Measurements from ENCODE around the gene KATNIP.

The KATNIP gene

DNA sequence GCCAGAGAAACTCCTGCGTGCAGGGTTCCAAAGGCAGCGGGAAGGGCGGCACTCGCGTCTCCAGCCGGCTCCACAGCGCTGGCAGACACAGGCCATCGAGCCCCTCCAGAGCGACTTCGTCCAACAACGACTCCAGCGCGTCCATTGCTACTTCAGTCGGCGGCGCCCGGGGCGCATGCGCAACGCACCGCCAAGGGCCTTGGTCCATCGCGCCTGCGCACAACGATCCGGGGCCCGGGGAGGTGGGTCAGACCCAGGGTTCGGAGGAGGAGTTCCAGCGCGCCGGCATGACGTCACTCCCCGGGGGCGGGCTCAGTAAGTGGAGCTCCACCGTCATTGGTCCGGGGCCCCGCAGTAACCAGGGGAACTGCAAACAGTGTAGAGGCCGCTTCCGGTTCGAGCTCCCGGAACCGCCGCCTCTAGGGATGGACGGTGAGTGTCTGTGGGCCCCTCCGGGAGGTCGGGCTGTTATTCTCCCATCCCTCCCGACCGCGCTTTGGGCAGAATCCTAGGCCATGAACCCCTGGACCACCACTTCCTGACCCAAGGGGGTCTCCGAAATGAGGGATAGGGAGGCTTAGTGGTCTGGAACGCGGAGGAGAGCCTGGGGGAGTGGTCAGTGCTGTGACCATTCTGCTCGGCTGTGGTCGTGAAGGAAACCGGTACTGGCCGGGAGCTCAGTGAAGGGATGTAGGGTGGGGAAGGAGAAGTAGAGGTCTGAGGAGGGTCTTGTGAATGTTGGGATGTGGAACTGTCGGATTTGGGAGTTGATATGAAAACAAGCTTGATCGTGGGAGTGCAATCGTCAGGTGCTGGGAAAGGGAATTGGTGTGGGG, at the start of gene KATNIP, which contains the start of gene GTF3C1:
Gene KATNIP, plus strand, starts transcription at position 399 of the 836 bp plus-strand sequence. Its CDS starts 27 bp downstream, at position 426.
Gene GTF3C1, minus strand, starts transcription at position 168 of the 836 bp plus-strand sequence. Its CDS starts 23 bp downstream, at position 145.
- DNase-seq, result peak; percentile 97

DNA sequence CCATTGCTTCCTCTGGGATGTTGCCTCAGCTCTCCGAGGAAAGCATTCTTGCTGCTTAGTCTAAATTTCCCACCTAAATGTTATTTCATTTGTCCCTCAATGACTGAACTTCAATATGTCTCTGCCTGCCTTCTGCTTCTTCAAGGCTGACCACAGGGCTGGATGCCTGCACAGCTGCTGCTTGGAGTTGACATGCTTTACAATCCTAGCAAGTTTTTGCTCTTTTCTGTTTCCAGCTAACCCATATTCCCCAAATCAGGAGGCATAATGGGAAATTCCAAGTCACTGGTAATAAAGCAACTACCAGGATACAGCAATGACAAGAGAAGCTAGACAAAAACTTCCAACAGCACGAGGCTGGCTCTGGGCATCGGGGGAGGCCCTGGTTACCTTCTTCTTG, 49.1 kb upstream of the KATNIP start:
- no peak for DNase-seq

DNA sequence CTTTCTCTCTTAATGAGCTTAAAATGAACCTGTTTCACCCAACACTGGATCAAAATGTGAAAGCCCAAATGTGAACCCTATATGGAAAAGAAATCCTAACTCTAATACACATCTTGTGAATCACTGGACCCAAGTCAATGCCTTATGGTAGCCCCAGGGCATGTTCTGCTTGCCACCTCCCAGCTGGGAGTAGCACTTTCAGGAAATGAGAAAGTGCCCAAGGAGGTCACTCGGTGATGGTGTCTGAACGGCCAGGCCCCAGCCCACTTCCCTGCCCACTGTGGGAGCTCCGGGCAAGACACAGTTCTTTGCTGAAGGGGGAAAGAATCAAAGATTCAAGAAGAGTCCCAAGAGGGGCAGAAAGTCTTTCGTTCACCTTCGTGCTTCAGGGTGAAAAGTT, 46.3 kb upstream of the KATNIP start:
- no peak for DNase-seq

DNA sequence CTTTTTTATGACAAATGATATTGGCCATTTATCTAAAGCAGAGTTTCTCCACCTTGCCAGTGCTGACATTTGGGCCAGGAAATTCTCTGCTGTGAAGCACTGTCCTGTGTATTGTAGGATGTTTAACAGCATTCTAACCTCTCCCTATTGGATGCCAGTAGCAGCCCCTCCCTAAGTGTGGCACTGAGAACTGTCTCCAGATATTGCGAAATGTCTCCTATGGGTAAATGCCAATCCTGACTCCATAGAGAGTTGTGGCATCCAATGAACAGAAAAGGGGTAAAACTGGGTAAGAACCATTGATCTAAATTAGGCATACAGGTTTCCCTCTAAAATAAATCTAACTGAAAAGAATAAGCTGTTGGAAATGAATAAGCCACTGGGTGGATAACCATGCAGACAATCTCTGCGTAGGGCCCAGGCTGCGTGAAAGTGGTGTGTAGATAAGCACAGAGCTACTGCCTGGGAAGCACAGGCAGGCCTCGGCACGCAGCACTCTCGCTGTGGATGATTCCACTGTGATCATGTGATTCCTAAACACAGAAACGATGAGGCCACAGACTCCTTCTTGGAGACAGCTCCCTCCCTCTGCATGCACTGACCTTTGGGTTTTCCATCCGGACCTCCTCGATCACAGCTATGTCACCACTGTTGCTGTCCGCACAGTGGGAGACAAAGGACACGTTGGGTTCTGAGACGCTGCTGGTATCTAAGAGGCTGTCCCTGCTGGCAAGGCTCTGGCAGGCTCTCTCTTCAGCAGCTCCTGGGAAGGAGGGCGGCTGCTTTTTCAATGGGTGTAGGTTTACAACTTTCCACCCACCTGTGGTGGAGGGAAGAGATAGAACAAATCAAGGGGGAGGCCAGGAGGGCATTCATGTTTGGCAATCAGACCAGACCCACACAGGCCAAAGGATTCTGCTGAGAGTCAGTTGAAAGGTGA, 44.4 kb upstream of the KATNIP start:
- no peak for DNase-seq

- no peak for DNase-seq
These were observed 43.2 kb upstream of the KATNIP start for GRCh38 chr16:27506771-27507170.

- no peak for DNase-seq
These were observed 41.5 kb upstream of the KATNIP start for GRCh38 chr16:27508476-27508875.

DNA sequence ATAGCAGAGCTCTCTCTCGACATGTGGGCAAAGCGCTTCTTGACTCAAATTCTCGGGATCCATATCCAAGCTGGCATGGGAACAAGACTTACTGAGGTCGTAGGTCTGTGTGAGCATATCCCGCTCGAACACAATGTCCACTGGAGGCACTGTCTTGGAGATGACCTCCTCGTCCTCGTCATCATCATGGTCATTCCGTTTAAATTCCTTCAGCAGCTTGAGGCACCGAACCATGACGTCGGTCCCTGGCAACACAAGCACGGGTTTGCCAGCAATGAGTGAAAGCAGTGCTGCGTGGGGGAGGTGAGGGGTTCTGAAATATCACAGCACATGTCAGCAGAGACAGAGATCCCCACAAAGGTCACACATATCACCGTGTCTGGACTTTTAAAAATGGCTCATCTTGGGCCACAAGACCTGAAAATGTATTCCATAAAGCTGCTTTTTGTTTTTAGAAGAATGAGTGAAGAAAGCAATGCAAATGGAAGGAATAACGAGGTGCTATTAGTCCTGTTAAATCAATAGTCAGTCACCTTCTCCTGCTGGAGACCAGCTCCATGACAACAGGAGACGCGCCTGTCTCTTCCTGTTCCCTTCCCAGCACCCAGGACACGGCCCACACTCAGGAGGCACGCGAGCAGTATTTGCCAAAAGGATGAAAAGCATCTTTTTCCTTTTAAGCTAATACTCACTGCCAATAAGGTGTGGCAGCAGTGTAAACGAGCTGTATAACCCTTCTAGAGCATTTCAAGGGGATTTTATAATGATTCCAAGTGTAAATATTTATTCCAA, 38.1 kb upstream of the KATNIP start:
- no peak for DNase-seq

DNA sequence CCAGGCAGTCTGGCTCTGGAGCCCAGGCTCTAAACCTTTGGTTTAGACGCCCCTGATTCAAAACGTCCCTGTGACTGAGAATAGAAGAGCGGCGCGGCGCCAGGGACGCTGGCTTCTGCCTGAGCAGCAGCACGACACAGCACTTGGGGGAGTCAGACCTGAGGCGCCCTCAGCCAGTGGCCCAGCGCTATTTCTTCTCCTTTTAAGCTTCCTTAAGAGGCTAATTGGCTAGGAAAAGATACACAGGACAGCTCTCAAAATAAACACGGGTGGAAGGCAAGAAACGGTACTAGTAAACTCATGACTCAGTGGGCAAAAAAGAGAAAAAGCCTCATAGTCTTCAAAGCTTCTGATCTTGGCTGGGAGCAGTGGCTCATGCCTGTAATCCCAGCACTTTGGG, 35.1 kb upstream of the KATNIP start:
- no peak for DNase-seq

GRCh38 chr16:27515874-27516353, 34.0 kb upstream of the KATNIP start:
- DNase-seq, result no peak

- DNase-seq, result no peak
These were observed 33.6 kb upstream of the KATNIP start for GRCh38 chr16:27516365-27516764.

DNA sequence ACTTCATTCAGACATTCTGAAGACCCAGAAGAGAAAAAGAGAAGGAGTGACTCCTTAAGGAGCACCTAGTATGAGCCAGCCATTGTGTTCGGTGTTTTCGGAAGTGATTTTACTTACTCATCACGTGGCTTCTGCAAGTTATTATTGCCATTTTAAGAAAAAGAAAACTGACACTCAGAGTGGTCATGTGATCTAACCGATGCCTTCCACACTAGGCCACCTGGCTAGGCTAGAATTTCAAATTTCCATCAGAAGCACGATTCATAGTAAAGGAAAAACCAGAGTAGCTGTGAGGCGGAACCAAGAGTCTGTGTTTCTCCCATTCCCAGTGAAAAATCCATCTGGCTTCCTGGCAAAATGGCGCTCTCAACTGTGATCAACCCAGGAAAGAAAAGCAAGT, 32.3 kb upstream of the KATNIP start:
- no peak for DNase-seq

GRCh38 chr16:27518226-27518625, 31.7 kb upstream of the KATNIP start:
- DNase-seq, result no peak

- DNase-seq, result no peak
These were observed 28.8 kb upstream of the KATNIP start for GRCh38 chr16:27520982-27521673.

DNA sequence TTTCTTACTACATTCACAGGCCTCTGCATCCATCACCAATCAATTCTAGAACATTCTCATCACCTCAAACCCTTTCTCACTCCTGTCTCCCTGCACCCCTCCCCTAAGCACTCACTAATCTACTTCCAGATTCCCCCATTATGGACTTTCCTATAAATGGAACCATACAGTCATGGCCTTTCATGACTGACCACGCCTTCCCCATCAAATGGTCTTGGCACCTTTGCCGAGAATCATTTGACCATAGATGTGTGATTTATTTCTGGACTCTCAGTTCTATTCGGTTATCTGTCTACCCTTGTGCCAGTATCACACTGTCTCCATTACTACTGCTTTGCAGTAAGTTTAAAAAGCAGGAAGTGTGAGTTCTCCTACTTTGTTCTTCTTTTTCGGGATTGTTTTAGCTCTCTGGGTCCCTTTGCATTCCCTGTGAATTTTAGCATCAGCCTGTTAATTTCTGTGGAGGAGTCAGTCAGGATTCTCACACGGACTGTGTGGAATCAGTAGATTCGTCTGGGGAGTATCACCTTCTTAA, 27.7 kb upstream of the KATNIP start:
- no peak for DNase-seq

DNA sequence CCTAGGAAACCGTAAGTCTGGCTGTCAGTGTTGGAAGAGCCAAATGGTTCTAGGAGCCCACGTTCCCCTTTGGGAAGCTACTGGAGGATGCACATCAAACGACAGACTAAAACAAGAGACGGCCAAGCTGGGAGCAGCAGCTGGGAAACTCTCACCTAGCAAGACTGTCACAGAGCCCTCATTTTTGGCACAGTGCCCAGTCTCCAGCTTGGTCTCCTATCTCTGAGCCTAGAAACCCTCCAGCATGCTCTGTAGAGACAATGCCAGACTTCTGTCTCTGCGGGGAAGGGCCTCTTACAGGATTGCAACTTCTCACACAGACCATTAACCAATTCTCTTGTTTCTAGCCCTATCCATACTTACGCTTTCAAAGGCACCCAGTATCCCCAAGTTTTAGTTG, 23.8 kb upstream of the KATNIP start:
- DNase-seq, result no peak

- no peak for DNase-seq
These were observed 21.6 kb upstream of the KATNIP start for GRCh38 chr16:27528294-27528693.

- no peak for DNase-seq
These were observed 20.0 kb upstream of the KATNIP start for GRCh38 chr16:27529962-27530361.

DNA sequence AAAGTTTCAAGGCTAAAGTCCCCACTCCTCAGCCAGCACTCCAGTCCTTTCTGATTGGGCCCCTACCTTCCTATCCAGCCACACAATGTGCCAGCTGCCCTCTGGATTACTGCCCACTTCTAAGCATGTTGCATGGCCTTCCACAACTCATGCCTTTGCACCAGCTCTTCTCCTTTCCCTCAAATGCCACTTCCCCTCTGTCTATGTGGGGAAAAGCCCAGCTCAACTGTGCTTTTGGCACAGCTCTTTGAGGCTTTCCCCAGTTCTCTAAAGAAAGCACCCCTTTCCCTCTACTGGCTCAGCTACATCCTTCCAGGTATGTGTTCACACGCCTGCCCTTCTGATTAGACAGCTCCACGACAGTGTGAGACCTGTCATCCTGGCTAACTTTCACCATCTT, 18.8 kb upstream of the KATNIP start:
- DNase-seq, result no peak

- no peak for DNase-seq
These were observed 17.8 kb upstream of the KATNIP start for GRCh38 chr16:27531826-27532800.

DNA sequence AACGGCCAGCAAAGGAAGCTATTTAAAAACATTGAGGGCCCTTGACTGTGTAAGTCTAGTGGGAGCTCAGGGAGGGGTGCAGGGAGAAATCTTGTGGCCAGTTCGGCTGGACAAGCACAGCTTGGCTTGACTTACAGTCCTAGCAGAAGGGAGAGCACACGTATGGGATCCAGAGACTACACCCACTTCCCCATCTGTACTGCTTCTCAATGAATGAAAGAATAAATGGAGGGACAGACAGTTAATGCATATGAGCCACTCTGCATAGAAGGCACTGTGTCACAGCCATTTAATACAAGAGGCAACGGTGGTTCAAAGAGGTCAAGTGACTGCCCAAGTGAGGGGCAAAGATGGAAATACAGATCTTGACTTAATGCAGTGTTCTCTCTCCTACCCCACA, 15.7 kb upstream of the KATNIP start:
- no peak for DNase-seq

- no peak for DNase-seq
These were observed 11.4 kb upstream of the KATNIP start for GRCh38 chr16:27538528-27538927.
